CD4-positive, CD25-positive, alpha-beta regulatory T cell (primary cell): Measurements from ENCODE around the gene ZNF669. TPM values are rescaled to one million over a fixed set of nuclear protein-coding genes. Genes with fewer than 3 reads are reported as not detected.
A peak's percentile ranks its signal among the peaks of the same experiment; 100 is the strongest.

ENCODE experiments used
- ATAC-seq, 2 donors: fragments of 150-1000 bp; cut with Tn5 transposase; one replicate each; pipeline ENCODE4 v1.10.0; 2021; ENCODE audit warnings: low read depth in 2 of 2, moderate number of reproducible peaks in 2 of 2, moderate library complexity in 1 of 2
- DNase-seq, 3 donors: peaks; one replicate each; pipeline versions ENCODE4 v3.0.0 to v3.0.0-alpha.2; 2012 to 2022; ENCODE audit warnings: mixed read lengths in 1 of 3
- H3K27ac ChIP-seq: one replicate; pipeline ENCODE4 v1.7.0; 2013; ENCODE audit warnings: mild to moderate bottlenecking, low read length; ENCODE audit not compliant: insufficient read depth, poor library complexity, severe bottlenecking
- H3K27me3 ChIP-seq: one replicate; pipeline ENCODE4 v1.7.0; 2013; ENCODE audit warnings: low read length; ENCODE audit not compliant: control insufficient read depth, insufficient read depth
- H3K36me3 ChIP-seq: one replicate; pipeline ENCODE4 v1.7.0; 2013; ENCODE audit warnings: mild to moderate bottlenecking, low read length, moderate library complexity; ENCODE audit not compliant: control insufficient read depth, insufficient read depth
- H3K4me1 ChIP-seq: 2 replicates; pipeline ENCODE4 v1.7.0; 2013; ENCODE audit warnings: mild to moderate bottlenecking, low read length; ENCODE audit not compliant: insufficient read depth, control insufficient read depth, poor library complexity, severe bottlenecking
- H3K4me3 ChIP-seq: one replicate; pipeline ENCODE4 v1.7.0; 2013; ENCODE audit warnings: low read depth, mild to moderate bottlenecking, low read length, moderate library complexity
- H3K9me3 ChIP-seq, 2 experiments: 1 replicate in 1 of 2; 2 replicates in 1 of 2; pipeline ENCODE4 v1.7.0; 2013; ENCODE audit warnings: low read length in 2 of 2, mild to moderate bottlenecking in 1 of 2, moderate library complexity in 1 of 2; ENCODE audit not compliant: control insufficient read depth in 2 of 2
- H3K27ac Mint-ChIP-seq, 3 donors: one replicate each; pipeline ENCODE4 v1.8.0; 2020 to 2022; ENCODE audit warnings: mild to moderate bottlenecking in 3 of 3, mixed read lengths in 3 of 3, moderate library complexity in 2 of 3
- H3K27me3 Mint-ChIP-seq: one replicate; pipeline ENCODE4 v1.8.0; 2022; ENCODE audit warnings: mild to moderate bottlenecking, mixed read lengths
- H3K36me3 Mint-ChIP-seq: one replicate; pipeline ENCODE4 v1.8.0; 2020; ENCODE audit warnings: mixed read lengths
- H3K4me1 Mint-ChIP-seq, 4 donors: one replicate each; pipeline ENCODE4 v1.8.0; 2020 to 2022; ENCODE audit warnings: mixed read lengths in 4 of 4, mild to moderate bottlenecking in 1 of 4
- H3K4me3 Mint-ChIP-seq, 4 donors: one replicate each; pipeline ENCODE4 v1.8.0; 2020 to 2022; ENCODE audit warnings: mild to moderate bottlenecking in 4 of 4, mixed read lengths in 4 of 4, moderate library complexity in 3 of 4
- H3K9me3 Mint-ChIP-seq, 7 donors: one replicate each; pipeline ENCODE4 v1.8.0; 2020 to 2022; ENCODE audit warnings: mixed read lengths in 7 of 7, mild to moderate bottlenecking in 3 of 7, moderate library complexity in 2 of 7
- polyA plus RNA-seq, 4 donors: library from polyadenylated mRNA; unstranded; fragments of 300-500 nt; fragmentation: Illumina TruSeq; gene quantifications; one replicate each; pipeline ENCODE4 v1.2.3, GENCODE V29; 2021
- total RNA-seq: library from RNA; stranded (reverse); gene quantifications from one replicate; pipeline ENCODE4 v1.2.3, GENCODE V29; 2022

ZNF669 gene
- total and polyA plus RNA-seq, 5 donors from 2014 or later: 10.1 to 24.9 (median 15.4) TPM

- Mint-ChIP-seq H3K27ac (no peak overlapping the region), H3K4me1 (peaks cover 5 to 13% (median 6%) of the 10 kb centered on the region in 4 donors), H3K27me3 (peaks cover 42% of the 10 kb centered on the region), H3K9me3 (peaks cover 0 to 2% (median 0%) of the 10 kb centered on the region in 7 donors), H3K36me3 (no peaks in the 10 kb centered on the region), H3K4me3 (peak overlapping the region in 3 of 4 donors; percentile 62 to 85 (median 70))
- Histone ChIP-seq H3K36me3 (no peaks in the 10 kb centered on the region), H3K27me3 (peaks cover 20% of the 10 kb centered on the region), H3K27ac (no peak overlapping the region), H3K9me3 (no peaks in the 10 kb centered on the region), H3K4me1 (peaks cover 20% of the 10 kb centered on the region), H3K4me3 (no peak overlapping the region)
- no peak for ATAC-seq
- no peak for DNase-seq
Observed at GRCh38 chr1:247111259-247111699, 7.1 kb upstream of the ZNF669 start.

GRCh38 chr1:247110627-247111258 lies 6.6 kb upstream of the ZNF669 start:
- H3K4me3 ChIP-seq: peak overlapping the region; percentile 55

GRCh38 chr1:247107694-247108093 lies 3.5 kb upstream of the ZNF669 start:
- H3K4me1 ChIP-seq: peaks cover 30% of the 10 kb centered on the region
- peaks cover 4 to 9% of the 10 kb centered on the region in 2 experiments for H3K9me3 ChIP-seq
- H3K27ac ChIP-seq: no peak overlapping the region
- H3K36me3 ChIP-seq: peaks cover 3% of the 10 kb centered on the region
- Mint-ChIP-seq H3K27ac (no peak overlapping the region), H3K36me3 (peaks cover 4% of the 10 kb centered on the region), H3K9me3 (peaks cover 0 to 19% (median 4%) of the 10 kb centered on the region in 7 donors), H3K27me3 (peaks cover 35% of the 10 kb centered on the region), H3K4me3 (peak overlapping the region in 1 of 4 donors; percentile 49), H3K4me1 (peaks cover 0 to 30% (median 10%) of the 10 kb centered on the region in 4 donors)
- ATAC-seq (no peak), DNase-seq (no peak)
- no peak overlapping the region for H3K4me3 ChIP-seq
- H3K27me3 ChIP-seq: peaks cover 20% of the 10 kb centered on the region

More at GRCh38 chr1:247110627-247111258, 6.6 kb upstream of the ZNF669 start:
- H3K4me1 Mint-ChIP-seq: peaks cover 5 to 13% (median 6%) of the 10 kb centered on the region in 4 donors
- H3K4me1 ChIP-seq: peaks cover 20% of the 10 kb centered on the region
- H3K27me3 ChIP-seq: peaks cover 20% of the 10 kb centered on the region
- no peak overlapping the region for H3K27ac ChIP-seq
- H3K27me3 Mint-ChIP-seq: peaks cover 42% of the 10 kb centered on the region
- peak in 1 of 3 donors; percentile 33 for DNase-seq
- H3K9me3 ChIP-seq: no peaks in the 10 kb centered on the region
- no peaks in the 10 kb centered on the region for H3K36me3 ChIP-seq
- peaks cover 0 to 3% (median 0%) of the 10 kb centered on the region in 7 donors for H3K9me3 Mint-ChIP-seq
- H3K36me3 Mint-ChIP-seq: no peaks in the 10 kb centered on the region
- H3K4me3 Mint-ChIP-seq: peak overlapping the region; percentile 62 to 85 (median 71)
- peak overlapping the region in 1 of 3 donors; percentile 29 for H3K27ac Mint-ChIP-seq
- ATAC-seq: no peak

DNA sequence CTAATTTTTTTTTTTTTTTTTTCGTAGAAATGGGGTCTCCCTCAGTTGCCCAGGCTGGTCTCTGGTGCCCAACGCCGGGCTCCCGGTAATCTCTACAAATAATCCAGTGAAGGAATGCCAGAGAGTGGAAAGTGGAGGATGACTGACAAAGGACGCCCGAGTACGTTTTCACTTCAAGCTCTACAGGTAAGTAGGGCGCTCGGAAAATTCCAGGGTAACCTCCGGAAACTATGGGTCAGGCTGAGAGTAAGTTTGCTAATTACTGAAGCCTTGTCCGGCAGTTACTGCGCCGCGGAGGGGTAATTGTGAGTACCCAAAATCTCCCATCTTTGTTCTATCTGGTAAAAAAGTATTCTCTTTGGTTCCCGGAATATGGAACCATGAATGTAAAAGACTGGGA lies 1.8 kb upstream of the ZNF669 start:
- peaks cover 31% of the 10 kb centered on the region for H3K27me3 Mint-ChIP-seq
- ATAC-seq: no peak
- H3K9me3 Mint-ChIP-seq: peaks cover 2 to 22% (median 12%) of the 10 kb centered on the region in 7 donors
- Histone ChIP-seq H3K27me3 (peaks cover 16% of the 10 kb centered on the region), H3K9me3 (peaks cover 21 to 26% of the 10 kb centered on the region in 2 experiments), H3K36me3 (peaks cover 19% of the 10 kb centered on the region), H3K27ac (no peak overlapping the region), H3K4me1 (peaks cover 16% of the 10 kb centered on the region), H3K4me3 (no peak overlapping the region)
- peak overlapping the region in 3 of 4 donors; percentile 38 to 70 (median 48) for H3K4me3 Mint-ChIP-seq
- H3K27ac Mint-ChIP-seq: no peak overlapping the region
- H3K4me1 Mint-ChIP-seq: peaks cover 4 to 31% (median 12%) of the 10 kb centered on the region in 4 donors
- no peak for DNase-seq
- peaks cover 20% of the 10 kb centered on the region for H3K36me3 Mint-ChIP-seq

- ATAC-seq (no peak), DNase-seq (no peak)
- H3K27me3 ChIP-seq: peaks cover 12% of the 10 kb centered on the region
- H3K27ac Mint-ChIP-seq: no peak overlapping the region
- H3K27ac ChIP-seq: no peak overlapping the region
- peak overlapping the region in 3 of 4 donors; percentile 92 to 98 (median 93) for H3K4me3 Mint-ChIP-seq
- H3K27me3 Mint-ChIP-seq: peaks cover 24% of the 10 kb centered on the region
- H3K9me3 ChIP-seq: peaks cover 30 to 35% of the 10 kb centered on the region in 2 experiments
- peaks cover 2 to 32% (median 20%) of the 10 kb centered on the region in 7 donors for H3K9me3 Mint-ChIP-seq
- H3K4me3 ChIP-seq: peak overlapping the region; percentile 89
- peaks cover 28% of the 10 kb centered on the region for H3K36me3 ChIP-seq
- H3K4me1 ChIP-seq: peaks cover 10% of the 10 kb centered on the region
- H3K4me1 Mint-ChIP-seq: peaks cover 4 to 25% (median 10%) of the 10 kb centered on the region in 4 donors
- peaks cover 28% of the 10 kb centered on the region for H3K36me3 Mint-ChIP-seq
Observed at GRCh38 chr1:247104965-247105364, 809 bp upstream of the ZNF669 start.

GRCh38 chr1:247102381-247102780 lies 1.8 kb downstream of the ZNF669 start:
- Histone ChIP-seq H3K4me3 (peak overlapping the region; percentile 56), H3K27ac (no peak overlapping the region), H3K27me3 (peaks cover 2% of the 10 kb centered on the region), H3K4me1 (peaks cover 10% of the 10 kb centered on the region), H3K9me3 (peaks cover 43 to 57% of the 10 kb centered on the region in 2 experiments), H3K36me3 (peaks cover 28% of the 10 kb centered on the region)
- DNase-seq (no peak), ATAC-seq (no peak)
- Mint-ChIP-seq H3K36me3 (peaks cover 39% of the 10 kb centered on the region), H3K4me3 (peak overlapping the region; percentile 54 to 98 (median 85)), H3K9me3 (peaks cover 2 to 55% (median 24%) of the 10 kb centered on the region in 7 donors), H3K27ac (no peak overlapping the region), H3K4me1 (peaks cover 4 to 24% (median 9%) of the 10 kb centered on the region in 4 donors), H3K27me3 (peaks cover 4% of the 10 kb centered on the region)

DNA sequence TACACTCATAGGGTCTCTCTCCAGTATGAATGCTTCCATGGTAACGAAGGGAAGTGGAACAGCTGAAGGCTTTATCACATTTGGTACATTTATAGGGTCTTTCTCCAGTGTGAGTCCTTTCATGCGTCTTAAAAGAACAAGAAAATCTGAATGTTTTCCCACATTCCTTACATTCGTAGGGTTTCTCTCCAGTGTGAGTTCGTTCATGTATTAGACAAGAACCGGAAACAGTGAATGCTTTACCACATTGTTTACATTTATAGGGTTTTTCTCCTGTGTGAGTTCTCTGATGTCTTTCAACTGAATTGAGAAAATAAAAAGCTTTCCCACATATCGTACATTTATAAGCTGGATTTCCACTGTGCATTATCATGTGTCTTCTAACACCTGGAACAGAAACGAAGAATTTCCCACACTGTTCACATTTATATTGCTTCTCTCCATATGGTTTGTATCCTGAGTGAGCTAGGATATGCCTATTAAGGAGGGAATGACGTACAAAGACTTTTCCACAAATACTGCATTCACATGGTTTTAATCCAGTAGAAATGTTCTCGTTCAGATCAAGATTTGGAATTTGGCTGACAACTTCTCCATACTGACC lies 3.4 kb downstream of the ZNF669 start:
- Mint-ChIP-seq H3K27ac (no peak overlapping the region), H3K36me3 (peaks cover 47% of the 10 kb centered on the region), H3K27me3 (peaks cover 4% of the 10 kb centered on the region), H3K9me3 (peaks cover 5 to 69% (median 31%) of the 10 kb centered on the region in 7 donors), H3K4me1 (peaks cover 4 to 24% (median 9%) of the 10 kb centered on the region in 4 donors), H3K4me3 (no peak overlapping the region)
- DNase-seq (no peak), ATAC-seq (no peak)
- Histone ChIP-seq H3K36me3 (peaks cover 28% of the 10 kb centered on the region), H3K9me3 (peaks cover 59 to 73% of the 10 kb centered on the region in 2 experiments), H3K27me3 (no peaks in the 10 kb centered on the region), H3K4me1 (peaks cover 10% of the 10 kb centered on the region), H3K4me3 (no peak overlapping the region), H3K27ac (no peak overlapping the region)
